GM18861 (cell line): ENCODE results near the gene CCR3.

Experiments
- ATAC-seq: cut with Tn5 transposase; IDR thresholded peaks from one replicate; pipeline ENCODE4 v1.9.1; 2021; ENCODE audit not compliant: unreplicated experiment

CCR3 gene

GRCh38 chr3:46218196-46218709, 24.0 kb upstream of the CCR3 start:
- no peak for ATAC-seq

- no peak for ATAC-seq
These were observed 20.9 kb upstream of the CCR3 start for GRCh38 chr3:46221391-46221790.

GRCh38 chr3:46221938-46222337, 20.3 kb upstream of the CCR3 start:
- no peak for ATAC-seq

DNA sequence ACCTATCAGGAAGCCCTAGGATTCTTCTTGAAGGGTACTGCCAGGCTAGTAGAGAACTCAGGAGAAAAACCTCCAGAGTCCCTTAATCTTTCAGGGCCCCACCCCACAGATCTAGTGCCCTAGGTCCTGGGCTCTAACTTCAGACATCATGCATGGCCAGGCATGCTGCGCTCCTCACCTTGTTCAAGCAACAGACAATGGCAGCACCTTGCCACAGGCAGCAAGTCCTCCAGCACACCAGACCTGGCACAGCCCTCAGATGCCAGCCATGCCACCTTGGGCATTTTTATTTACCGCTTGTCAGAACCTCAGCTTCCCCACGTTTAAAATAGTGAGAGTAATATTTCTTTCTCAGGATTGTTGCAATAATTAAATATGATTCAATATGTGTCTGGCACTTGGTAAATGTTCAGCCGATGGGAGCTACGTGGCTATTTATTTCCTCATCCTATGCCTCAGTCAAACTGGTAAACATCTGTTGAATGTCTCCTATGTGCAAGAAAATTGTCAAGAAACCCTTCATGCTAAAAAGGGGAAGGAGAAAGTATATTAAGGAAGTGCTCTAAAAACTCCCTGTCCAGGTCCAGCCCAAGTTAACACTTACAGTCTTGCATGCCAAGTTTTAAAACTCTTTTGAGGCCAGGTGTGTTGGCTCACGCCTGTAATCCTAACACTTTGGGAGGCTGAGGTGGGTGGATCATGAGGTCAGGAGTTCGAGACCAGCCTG, 19.7 kb upstream of the CCR3 start:
- no peak for ATAC-seq

DNA sequence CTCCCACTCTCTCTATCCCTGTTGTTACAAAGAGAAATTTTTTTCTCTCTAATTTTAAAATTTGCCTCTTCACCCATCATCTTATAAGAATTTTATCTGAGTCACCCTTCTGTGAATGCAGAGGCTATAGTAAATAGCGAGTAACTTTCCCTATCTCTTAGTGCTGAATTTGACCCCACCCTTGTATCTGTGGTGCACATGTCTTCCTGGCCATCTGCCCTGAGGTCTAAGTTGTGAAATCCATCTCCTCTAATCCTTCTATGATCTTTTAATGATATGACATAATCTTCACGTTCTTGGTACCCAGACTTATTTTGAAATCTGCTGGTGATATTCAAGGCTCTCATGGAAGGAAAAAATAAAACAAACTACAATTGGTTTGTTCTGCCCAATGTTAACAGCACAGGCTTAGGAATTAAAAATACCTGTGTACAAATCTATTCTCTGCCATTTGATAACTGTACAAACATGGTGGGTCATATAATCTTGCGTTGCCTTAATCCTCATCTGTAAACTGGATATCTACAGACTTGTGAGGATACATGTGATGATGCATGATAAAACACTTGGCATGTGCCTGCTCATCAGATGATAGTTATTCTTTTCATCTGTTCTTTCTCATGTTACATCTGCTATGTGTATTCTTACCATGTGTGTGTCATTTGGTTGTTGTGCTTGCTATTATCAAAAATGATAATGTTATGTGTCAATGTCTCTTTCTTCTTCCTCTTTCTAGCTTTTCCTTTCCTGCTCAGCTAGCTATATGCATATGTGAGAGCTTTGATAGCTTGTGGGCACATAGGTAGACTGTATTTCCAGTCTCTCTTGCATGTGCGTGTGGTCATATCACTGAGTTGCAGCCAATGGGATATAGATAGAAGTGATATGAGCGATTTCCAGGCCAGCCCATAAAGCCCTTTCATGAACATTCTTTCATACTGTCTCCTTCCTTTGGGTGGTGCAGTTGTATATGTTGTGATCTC, 13.7 kb upstream of the CCR3 start:
- no peak for ATAC-seq

DNA sequence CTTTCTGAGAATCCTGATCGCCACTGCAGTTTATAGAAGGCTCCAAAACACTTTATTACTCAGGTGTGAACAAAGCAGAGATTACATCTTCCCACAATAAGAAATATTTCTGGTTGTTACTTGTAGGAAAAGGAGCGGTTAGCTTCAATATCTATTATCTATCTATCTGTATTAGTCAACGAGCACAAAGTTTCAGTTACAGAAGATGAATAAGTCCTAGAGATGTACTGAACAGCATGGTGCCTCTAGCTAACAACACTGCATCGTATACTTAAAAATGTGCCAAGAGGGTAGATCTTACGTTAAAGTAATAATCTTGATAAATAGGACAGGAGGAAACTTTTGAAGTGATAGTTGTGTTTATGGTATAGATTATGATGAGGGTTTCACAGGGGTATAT, 10.9 kb upstream of the CCR3 start:
- ATAC-seq = no peak

DNA sequence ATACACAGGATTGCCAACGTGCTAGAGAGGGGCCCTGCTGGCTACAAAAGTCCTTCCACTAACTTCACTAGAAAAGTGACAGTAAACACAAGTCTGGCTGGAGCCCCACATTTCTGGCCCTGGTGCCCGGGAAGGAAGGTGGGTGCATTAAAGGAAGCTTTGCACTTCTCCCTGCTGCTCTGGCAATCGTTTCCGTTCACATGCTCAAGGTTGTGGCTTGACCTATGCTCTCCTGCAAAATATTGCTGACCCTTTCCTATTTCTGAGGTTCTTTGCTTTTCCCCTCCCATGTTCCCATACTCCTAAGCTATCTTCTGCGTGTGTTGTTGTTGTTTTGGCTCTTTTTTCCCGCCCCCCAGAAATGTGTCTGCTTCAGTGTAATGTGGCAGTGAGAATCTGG, 9.1 kb upstream of the CCR3 start:
- no peak for ATAC-seq

DNA sequence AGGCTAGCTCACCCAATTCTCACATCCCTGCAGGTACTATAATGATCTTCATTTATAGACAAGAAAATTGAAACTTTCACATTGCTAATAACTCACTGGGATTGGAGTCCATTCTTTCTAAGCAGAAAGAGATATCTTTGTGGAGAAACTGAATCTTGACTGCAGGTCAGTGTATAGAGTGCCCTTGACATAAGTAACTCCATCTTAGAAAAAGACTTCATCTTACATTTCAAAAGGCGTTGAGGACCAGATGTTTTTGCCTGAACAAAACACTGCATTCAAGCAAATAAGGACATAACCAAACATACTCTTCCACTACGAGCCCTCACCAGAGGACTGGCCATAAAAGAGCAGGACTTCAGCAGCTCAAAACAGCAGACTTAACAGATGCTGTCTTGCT, 6.8 kb upstream of the CCR3 start:
- no peak for ATAC-seq

- ATAC-seq = no peak
These were observed 5.8 kb upstream of the CCR3 start for GRCh38 chr3:46236294-46237054.

DNA sequence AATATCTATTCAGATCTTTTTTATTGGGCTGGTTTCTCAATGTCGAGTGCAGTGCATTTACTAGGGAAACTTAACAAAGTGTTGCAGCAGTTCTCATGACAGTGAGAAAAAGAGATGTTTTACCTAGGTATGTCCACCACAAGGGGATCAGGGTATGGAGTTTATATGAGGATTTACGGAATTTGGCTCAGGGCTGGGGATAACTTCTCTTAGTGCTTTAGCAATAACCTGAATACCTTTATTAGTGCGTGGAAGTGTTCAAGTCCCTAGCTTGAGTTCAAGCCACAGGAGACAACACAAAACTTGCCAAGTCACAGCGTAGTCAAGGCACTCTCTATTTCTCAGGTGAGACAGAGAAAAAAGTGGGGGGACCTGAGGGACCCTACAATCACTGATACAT, 3.9 kb upstream of the CCR3 start:
- no peak for ATAC-seq

DNA sequence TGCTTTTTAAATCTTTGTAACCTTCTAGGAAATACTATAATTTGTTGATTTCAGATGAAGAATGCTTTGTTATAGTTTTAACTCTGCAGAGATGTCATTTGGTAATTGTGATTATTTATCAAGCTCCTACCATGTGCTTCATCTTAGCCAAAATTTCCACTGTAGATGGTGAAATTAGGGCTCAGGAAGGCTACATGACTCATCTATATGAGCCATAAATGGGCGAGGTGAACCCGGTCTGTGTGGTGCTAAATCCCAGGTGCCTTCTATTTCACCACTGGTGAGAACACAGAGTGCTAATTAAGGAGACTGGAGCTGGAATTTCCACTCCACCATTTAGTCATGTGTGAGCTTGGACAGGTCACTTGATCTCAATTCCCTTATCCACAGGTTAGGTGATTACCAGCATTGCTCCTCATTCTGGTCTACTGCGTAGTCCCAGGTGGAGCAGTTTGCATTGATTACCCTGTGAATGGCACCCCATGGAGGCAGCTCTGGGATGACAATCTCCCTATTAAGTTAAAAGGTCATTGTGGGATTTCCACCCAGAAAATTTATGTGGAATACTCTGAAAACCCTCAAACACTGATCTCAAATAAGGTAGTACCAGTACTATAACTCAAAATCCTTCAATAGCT, 2.8 kb upstream of the CCR3 start:
- ATAC-seq = no peak

- ATAC-seq = no peak
These were observed 2.3 kb upstream of the CCR3 start for GRCh38 chr3:46239952-46240351.

- ATAC-seq = no peak
These were observed 1.3 kb downstream of the CCR3 start for GRCh38 chr3:46243560-46243959.

DNA sequence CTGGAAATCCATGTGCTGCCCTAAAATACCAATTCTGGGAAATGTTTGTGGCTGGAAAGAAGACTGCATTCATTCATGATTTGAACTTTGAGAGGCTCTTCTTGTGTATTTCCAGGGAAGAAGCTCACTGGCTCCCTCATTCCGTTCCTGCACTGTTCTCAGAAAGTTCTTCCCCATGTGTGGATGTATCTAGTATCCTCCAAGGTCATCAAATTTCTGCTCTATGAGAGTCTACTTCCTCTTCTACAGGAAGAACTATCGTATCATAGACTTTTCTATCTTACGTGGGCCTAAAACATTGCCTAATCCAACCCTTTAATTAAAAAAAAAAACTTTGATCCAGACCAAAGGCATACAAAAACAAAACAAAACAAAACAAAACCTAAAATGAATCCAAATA, 2.9 kb downstream of the CCR3 start:
- ATAC-seq = no peak

DNA sequence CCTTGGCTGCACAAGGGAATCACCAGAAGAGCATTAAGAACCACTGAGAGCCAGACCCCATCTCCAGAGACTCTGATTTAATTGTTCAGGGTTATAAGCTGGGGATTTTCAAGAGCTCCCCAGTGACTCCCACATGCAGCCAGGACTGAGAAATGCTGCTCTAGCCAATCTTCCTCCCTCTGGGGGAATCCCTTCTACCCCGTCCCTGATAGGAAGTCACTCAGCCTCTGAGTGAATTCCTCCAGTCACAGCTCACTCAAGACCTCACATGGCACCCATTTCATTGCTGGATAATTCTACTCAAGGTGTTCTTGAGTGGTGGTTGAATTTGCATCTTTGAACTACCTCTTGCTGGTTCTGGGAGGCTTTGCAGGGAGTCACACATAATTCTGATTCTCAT, 10.7 kb downstream of the CCR3 start:
- ATAC-seq = no peak

GRCh38 chr3:46258525-46258924, 16.3 kb downstream of the CCR3 start:
- ATAC-seq = no peak

DNA sequence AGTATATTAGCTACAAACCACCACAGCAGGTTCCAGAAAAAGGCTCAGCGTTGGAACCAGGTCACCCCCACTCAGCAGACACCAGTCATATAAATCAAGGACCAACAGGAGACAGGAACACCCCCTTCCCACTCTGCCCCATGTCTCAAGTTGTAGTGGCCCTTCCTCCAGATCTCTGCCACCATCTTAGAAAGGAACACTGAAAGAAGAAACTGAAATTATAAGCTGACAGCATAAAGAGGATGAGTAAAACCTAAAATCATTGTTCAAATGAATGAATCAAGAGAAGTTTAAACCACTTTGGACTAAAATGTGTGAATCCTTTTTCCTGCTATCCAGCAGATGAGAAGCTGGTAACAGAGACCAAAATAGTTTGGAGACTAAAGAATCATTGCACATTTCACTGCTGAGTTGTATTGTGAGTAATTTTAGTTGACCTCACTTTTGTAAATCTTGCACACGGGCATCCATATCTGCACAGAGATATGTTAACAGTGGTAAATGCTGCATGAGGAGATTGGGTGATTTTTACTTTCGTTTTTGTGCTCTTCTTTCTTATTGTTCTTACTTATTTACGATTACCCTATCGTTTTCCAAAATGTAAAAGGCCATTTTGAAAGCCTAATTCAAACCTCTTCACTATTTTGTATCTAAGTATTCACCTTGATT, 19.8 kb downstream of the CCR3 start:
- no peak for ATAC-seq

DNA sequence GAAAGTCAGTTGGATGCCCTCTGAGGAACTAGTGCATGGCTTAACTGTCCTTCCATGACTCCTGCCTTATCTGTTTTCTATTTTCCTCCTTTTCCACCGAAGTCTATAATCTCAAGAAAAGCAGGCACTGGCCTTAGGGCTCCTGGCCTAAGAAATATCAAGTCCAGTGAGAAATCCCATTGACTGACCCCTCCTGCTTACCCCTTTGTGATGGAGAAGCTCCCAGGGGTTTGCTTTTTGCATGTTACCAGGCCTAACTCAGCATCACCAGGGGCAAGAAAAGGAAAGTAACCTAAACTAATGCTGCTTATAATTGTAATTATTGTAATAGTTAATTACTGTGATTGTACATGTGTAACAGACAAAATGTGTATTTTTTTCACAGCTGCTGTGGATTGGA, 21.7 kb downstream of the CCR3 start:
- ATAC-seq = no peak

GRCh38 chr3:46266598-46266997, 24.3 kb downstream of the CCR3 start:
- no peak for ATAC-seq

- ATAC-seq = no peak
These were observed 27.3 kb downstream of the CCR3 start for GRCh38 chr3:46269556-46269955.
